ENCODE results near the gene ATP13A3. TPM values are rescaled to one million over a fixed set of nuclear protein-coding genes. Genes with fewer than 3 reads are reported as not detected.
"Not testable (repeated sequence)": the region's sequence is repeated elsewhere in the genome, so short reads cannot be mapped to it uniquely, and the experiment has no call there.

ATP13A3 gene
- 36.9 TPM for total RNA-seq

GRCh38 chr3:194486540-194487288 lies at the start of gene ATP13A3:
ATP13A3 (minus strand) TSS chr3:194487002; CDS start chr3:194462190, 24,812 bp downstream.
- ATAC-seq = peak; percentile 92

GRCh38 chr3:194535199-194535598 lies 48.4 kb upstream of the ATP13A3 start:
- ATAC-seq = not testable (repeated sequence)

GRCh38 chr3:194534243-194534642 lies 47.4 kb upstream of the ATP13A3 start:
- no peak for ATAC-seq

GRCh38 chr3:194532591-194532990 lies 45.8 kb upstream of the ATP13A3 start:
- no peak for ATAC-seq

GRCh38 chr3:194527726-194528125 lies 40.9 kb upstream of the ATP13A3 start:
- ATAC-seq = no peak

- no peak for ATAC-seq
These were observed 39.4 kb upstream of the ATP13A3 start for GRCh38 chr3:194526164-194526563.

- peak; percentile 62 for ATAC-seq
These were observed 35.8 kb upstream of the ATP13A3 start for GRCh38 chr3:194522579-194523046.

- ATAC-seq = peak; percentile 75
These were observed 34.9 kb upstream of the ATP13A3 start for GRCh38 chr3:194521510-194522260.

- not testable (repeated sequence) for ATAC-seq
These were observed 33.9 kb upstream of the ATP13A3 start for GRCh38 chr3:194520682-194521162.

- ATAC-seq = not testable (repeated sequence)
These were observed 33.4 kb upstream of the ATP13A3 start for GRCh38 chr3:194520201-194520600.

- no peak for ATAC-seq
These were observed 31.9 kb upstream of the ATP13A3 start for GRCh38 chr3:194518652-194519051.

GRCh38 chr3:194517333-194517732 lies 30.5 kb upstream of the ATP13A3 start:
- ATAC-seq = no peak

GRCh38 chr3:194514626-194515025 lies 27.8 kb upstream of the ATP13A3 start:
- ATAC-seq = no peak

- ATAC-seq = no peak
These were observed 26.2 kb upstream of the ATP13A3 start for GRCh38 chr3:194512895-194513601.

GRCh38 chr3:194508491-194509453 lies 22.0 kb upstream of the ATP13A3 start:
- no peak for ATAC-seq

- no peak for ATAC-seq
These were observed 20.8 kb upstream of the ATP13A3 start for GRCh38 chr3:194507571-194507970.

GRCh38 chr3:194505791-194506415 lies 19.1 kb upstream of the ATP13A3 start:
- ATAC-seq = no peak

GRCh38 chr3:194504861-194505260 lies 18.1 kb upstream of the ATP13A3 start:
- ATAC-seq = no peak

- ATAC-seq = no peak
These were observed 17.3 kb upstream of the ATP13A3 start for GRCh38 chr3:194504146-194504545.

GRCh38 chr3:194503081-194503531 lies 16.3 kb upstream of the ATP13A3 start:
- ATAC-seq = no peak

- no peak for ATAC-seq
These were observed 13.4 kb upstream of the ATP13A3 start for GRCh38 chr3:194500198-194500597.

All from esophagus mucosa (tissue), 1 donor.